Kidney epithelial cell (primary cell): ENCODE results near the gene CNNM1. TPM values are rescaled to one million over a fixed set of nuclear protein-coding genes. Genes with fewer than 3 reads are reported as not detected.

Source experiments
- DNase-seq: peaks from one replicate; pipeline ENCODE4 v3.0.0-alpha.2; 2010; ENCODE audit warnings: low read depth
- H3K27me3 ChIP-seq: 2 replicates; pipeline ENCODE4 v1.6.0; 2011; ENCODE audit warnings: low read length; ENCODE audit not compliant: control insufficient read depth, insufficient read depth
- H3K36me3 ChIP-seq: 2 replicates; pipeline ENCODE4 v1.5.1; 2011; ENCODE audit warnings: low read length; ENCODE audit not compliant: control insufficient read depth, insufficient read depth
- H3K4me3 ChIP-seq: 2 replicates; pipeline ENCODE4 v1.5.1; 2011; ENCODE audit warnings: low read depth, mild to moderate bottlenecking, control low read depth, low read length
- total RNA-seq: library from RNA; depleted of rRNA; stranded (reverse); fragments of >200 nt; gene quantifications from 2 replicates; pipeline ENCODE4 v1.2.3, GENCODE V29; 2015
- TF ChIP-seq, protein P1 (sequence below): IDR thresholded peaks from 2 replicates; pipeline ENCODE4 v1.5.1; 2011; ENCODE audit warnings: mild to moderate bottlenecking, moderate library complexity, low read length, control low read depth, inconsistent platforms; ENCODE audit not compliant: insufficient read depth, poor library complexity, severe bottlenecking

The CNNM1 gene
- total RNA-seq, 1 donor from 2014 or later = 0.92 TPM

DNA sequence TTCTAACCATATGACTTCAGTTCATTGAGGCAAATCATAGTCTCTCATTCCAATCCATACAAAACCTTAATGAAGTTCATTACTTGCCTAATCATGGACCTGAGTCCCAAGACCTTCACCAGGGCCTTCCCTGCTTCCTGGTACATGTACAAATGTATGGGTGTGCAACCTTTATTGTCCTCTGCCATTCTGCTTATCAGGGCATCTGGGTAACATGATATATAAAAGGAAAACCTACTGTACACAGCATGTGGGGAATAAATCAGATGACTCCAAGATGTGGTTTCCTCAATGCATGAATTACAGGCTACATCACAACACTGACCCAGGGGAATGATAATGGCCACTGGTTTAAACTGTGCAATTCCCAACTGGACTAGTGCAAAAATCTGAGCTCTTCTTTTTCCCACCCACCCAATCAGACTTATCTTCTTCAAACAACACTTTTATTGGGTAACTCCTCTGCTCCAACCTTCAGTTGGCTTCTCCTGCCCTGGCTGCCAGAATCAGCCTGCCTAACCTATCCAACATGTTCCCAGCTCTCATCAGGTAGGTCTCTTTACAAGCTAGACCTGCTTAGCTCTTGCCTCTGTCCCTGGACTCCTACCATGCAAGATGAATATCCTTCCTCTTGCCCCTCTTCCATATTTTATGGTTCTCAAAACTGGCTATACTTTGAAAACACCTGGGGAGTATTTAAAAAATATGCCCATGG, 89.9 kb downstream of the CNNM1 start:
- H3K36me3 ChIP-seq = no peaks in the 10 kb centered on the region

DNA sequence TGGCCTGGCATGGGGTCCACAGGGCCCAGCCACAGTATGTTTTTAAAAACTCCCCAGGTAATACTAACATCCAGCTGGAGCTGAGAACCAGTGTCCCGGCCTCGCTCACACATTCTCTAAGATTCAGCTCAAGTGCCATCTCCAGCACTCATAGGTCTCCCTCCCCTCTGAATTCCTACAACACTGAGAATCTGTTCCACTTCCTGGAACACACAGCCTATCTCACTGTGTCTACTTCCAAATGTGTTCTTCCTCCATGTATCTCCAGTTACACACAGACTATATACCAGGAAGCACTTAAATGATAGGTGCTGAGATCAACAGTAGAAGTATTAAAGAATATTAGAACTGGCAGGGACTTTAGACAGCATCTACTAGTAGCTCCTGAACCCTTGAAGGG, 90.5 kb downstream of the CNNM1 start:
- no peaks in the 10 kb centered on the region for H3K36me3 ChIP-seq
- no peak overlapping the region for H3K4me3 ChIP-seq
- H3K27me3 ChIP-seq = no peaks in the 10 kb centered on the region
- TF ChIP-seq, protein P1, sequence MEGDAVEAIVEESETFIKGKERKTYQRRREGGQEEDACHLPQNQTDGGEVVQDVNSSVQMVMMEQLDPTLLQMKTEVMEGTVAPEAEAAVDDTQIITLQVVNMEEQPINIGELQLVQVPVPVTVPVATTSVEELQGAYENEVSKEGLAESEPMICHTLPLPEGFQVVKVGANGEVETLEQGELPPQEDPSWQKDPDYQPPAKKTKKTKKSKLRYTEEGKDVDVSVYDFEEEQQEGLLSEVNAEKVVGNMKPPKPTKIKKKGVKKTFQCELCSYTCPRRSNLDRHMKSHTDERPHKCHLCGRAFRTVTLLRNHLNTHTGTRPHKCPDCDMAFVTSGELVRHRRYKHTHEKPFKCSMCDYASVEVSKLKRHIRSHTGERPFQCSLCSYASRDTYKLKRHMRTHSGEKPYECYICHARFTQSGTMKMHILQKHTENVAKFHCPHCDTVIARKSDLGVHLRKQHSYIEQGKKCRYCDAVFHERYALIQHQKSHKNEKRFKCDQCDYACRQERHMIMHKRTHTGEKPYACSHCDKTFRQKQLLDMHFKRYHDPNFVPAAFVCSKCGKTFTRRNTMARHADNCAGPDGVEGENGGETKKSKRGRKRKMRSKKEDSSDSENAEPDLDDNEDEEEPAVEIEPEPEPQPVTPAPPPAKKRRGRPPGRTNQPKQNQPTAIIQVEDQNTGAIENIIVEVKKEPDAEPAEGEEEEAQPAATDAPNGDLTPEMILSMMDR = no peak
- no peak for DNase-seq

More for the DNA sequence above, 89.9 kb downstream of the CNNM1 start:
- Histone ChIP-seq H3K4me3 (no peak overlapping the region), H3K27me3 (no peaks in the 10 kb centered on the region)
- DNase-seq = no peak
- TF ChIP-seq, protein P1 = no peak

DNA sequence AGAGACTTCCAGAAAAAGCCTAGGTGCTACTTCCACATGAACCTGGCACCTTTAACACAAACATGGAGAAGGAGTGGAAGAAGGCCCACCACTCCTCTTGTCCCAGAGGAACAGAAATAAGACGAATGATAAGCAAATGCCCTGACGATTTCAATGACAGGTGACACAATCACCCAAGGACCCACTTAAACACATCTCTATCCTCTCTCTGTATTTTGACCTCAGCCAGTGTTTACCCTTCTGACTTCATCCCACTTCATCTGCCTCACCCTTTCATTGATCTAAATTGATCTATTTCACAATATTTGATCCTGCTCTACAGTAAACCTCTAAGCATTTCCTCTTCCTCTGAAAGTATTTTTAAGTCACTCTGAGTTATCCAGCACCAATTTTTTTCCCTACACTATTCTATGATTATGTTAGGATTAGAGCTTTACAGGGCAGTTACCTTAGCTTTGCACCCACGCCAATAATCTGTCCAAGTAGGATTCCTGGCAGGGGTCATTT, 92.1 kb downstream of the CNNM1 start:
- no peak for DNase-seq
- Histone ChIP-seq H3K27me3 (no peaks in the 10 kb centered on the region), H3K4me3 (no peak overlapping the region), H3K36me3 (no peaks in the 10 kb centered on the region)
- TF ChIP-seq, protein P1 = no peak

DNA sequence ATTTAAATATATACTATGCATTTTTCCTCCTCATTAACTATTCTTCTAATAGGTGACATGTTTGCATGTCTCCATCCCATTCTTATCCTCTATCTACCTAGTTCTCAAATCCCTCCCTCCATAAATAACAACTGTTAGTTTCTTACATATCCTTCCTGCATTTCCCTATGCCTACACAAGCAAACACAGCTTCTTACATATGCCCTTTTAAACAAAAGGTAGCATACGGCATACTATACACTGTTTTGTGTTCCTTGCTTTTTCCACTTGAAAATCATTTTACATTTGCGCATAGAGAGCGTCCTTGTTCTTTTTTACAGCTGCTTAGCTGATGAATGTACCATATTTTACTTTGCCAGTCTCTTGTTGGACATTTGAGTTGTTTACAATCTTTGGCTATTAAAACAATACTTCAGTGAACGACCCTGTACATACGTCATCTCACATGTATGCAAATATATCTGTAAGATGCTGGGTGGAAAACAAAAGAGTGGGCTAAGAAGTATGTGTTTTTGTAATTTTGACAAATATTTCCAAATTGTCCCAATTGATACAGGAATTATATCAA, 93.5 kb downstream of the CNNM1 start:
- no peak for DNase-seq
- no peak overlapping the region for H3K4me3 ChIP-seq
- TF ChIP-seq, protein P1 = no peak
- no peaks in the 10 kb centered on the region for H3K27me3 ChIP-seq
- no peaks in the 10 kb centered on the region for H3K36me3 ChIP-seq

DNA sequence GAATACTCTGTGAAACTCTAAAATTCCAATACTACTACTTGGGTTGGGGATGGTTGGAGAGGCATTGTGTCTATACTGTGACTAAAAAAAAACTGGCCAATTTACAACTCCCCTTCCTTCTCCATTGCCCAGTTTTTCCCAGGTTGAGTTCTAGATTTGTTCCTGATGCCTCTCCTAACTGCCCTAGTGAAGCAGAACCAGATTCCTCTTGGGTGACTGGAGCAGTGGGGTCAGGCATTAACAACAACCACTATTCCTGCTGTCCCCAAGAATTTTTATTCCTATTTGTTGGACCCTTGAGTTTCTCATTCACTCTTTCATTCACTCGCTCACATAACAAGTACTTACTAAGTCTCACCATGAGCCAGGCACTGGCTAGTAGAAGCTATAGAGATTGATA, 95.5 kb downstream of the CNNM1 start:
- Histone ChIP-seq H3K27me3 (no peaks in the 10 kb centered on the region), H3K4me3 (no peak overlapping the region), H3K36me3 (no peaks in the 10 kb centered on the region)
- DNase-seq = no peak
- TF ChIP-seq, protein P1 = no peak
